ENCODE data around the gene CHRM2. TPM values are rescaled to one million over a fixed set of nuclear protein-coding genes. Genes with fewer than 3 reads are reported as not detected.

The CHRM2 gene
- total RNA-seq, 1 donor from 2014 or later, result not detected

DNA sequence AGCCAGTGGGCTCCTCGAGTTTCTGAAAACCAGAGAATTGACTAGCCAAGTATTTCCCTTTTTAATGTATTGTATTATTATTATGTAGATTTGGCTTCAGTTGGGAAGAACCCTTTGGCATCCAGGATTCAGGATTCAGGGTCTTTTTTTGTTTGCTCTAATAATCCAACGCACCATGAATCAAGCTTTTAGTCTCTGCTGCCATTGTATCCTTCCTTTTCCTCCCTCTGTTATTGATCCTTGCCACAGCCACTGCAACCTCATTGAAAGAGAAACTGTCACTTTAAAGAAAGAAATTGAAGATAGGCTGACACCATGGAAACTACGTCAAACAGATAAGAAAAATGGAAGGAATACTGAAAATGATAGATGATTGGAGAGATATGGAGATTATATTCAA is 150.0 kb downstream of the CHRM2 start:
- Histone ChIP-seq H3K36me3 (no peaks in the 10 kb centered on the region), H3K4me1 (peaks cover 29% of the 10 kb centered on the region), H3K4me3 (peak overlapping the region; percentile 11), H3K9ac (no peak overlapping the region), H3K9me3 (ENCODE audit: low read depth) (no peaks in the 10 kb centered on the region), H3K79me2 (ENCODE audit: low read depth) (no peaks in the 10 kb centered on the region), H3K4me2 (peak overlapping the region; percentile 66), H2AFZ (replicated peaks) (no peak overlapping the region), H3K27me3 (no peaks in the 10 kb centered on the region), H3F3A (ENCODE audit: low read depth) (peaks cover 11% of the 10 kb centered on the region), H4K20me1 (ENCODE audit: low read depth) (no peaks in the 10 kb centered on the region), H3K27ac (peak overlapping the region; percentile 61)
- DNase-seq (ENCODE audit: low spot score), result peak; percentile 63
- Mint-ChIP-seq H3K27ac (peak overlapping the region; percentile 51), H3K4me3 (no peak overlapping the region), H3K4me1 (peaks cover 15% of the 10 kb centered on the region), H3K36me3 (no peaks in the 10 kb centered on the region), H3K9me3 (no peaks in the 10 kb centered on the region), H3K27me3 (ENCODE audit: insufficient read depth, low read depth) (no peaks in the 10 kb centered on the region)
- TF ChIP-seq EZH2phosphoT487 (IDR thresholded peaks at IDR 0.05) (no peak), EZH2 (IDR thresholded peaks at IDR 0.05) (no peak)
- TF ChIP-seq, protein P1, sequence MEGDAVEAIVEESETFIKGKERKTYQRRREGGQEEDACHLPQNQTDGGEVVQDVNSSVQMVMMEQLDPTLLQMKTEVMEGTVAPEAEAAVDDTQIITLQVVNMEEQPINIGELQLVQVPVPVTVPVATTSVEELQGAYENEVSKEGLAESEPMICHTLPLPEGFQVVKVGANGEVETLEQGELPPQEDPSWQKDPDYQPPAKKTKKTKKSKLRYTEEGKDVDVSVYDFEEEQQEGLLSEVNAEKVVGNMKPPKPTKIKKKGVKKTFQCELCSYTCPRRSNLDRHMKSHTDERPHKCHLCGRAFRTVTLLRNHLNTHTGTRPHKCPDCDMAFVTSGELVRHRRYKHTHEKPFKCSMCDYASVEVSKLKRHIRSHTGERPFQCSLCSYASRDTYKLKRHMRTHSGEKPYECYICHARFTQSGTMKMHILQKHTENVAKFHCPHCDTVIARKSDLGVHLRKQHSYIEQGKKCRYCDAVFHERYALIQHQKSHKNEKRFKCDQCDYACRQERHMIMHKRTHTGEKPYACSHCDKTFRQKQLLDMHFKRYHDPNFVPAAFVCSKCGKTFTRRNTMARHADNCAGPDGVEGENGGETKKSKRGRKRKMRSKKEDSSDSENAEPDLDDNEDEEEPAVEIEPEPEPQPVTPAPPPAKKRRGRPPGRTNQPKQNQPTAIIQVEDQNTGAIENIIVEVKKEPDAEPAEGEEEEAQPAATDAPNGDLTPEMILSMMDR (IDR thresholded peaks at IDR 0.05), result no peak

DNA sequence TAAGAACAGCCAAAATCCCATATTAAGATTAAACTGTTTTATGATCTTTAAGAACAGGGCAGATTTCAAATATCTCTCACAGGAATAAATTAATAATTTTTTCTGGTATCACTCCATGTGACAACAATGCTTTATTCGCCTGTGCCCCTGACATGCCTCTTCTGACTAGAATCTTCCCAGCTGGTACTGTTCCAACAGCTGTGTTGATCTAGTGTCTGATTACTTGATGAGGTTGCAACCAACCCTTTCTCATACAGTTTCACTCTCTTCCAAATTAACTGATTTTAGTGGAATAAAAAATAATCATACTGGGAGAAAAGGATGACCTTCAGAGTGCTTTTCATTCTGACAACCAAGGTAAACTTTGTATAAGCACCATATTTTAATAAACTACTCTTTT is 151.9 kb downstream of the CHRM2 start:
- Histone ChIP-seq H3K4me3 (no peak overlapping the region), H3K27ac (no peak overlapping the region), H3K9me3 (ENCODE audit: low read depth) (no peaks in the 10 kb centered on the region), H3K79me2 (ENCODE audit: low read depth) (no peaks in the 10 kb centered on the region), H3K4me2 (no peak overlapping the region), H4K20me1 (ENCODE audit: low read depth) (no peaks in the 10 kb centered on the region), H3K27me3 (no peaks in the 10 kb centered on the region), H3F3A (ENCODE audit: low read depth) (peaks cover 11% of the 10 kb centered on the region), H3K36me3 (no peaks in the 10 kb centered on the region), H3K4me1 (peaks cover 29% of the 10 kb centered on the region), H3K9ac (no peak overlapping the region), H2AFZ (replicated peaks) (no peak overlapping the region)
- Mint-ChIP-seq H3K27ac (no peak overlapping the region), H3K4me1 (peaks cover 15% of the 10 kb centered on the region), H3K4me3 (no peak overlapping the region), H3K9me3 (no peaks in the 10 kb centered on the region), H3K36me3 (no peaks in the 10 kb centered on the region), H3K27me3 (ENCODE audit: insufficient read depth, low read depth) (no peaks in the 10 kb centered on the region)
- DNase-seq (ENCODE audit: low spot score), result no peak
- TF ChIP-seq, protein P1 (IDR thresholded peaks at IDR 0.05), result no peak
- TF ChIP-seq EZH2 (IDR thresholded peaks at IDR 0.05), result no peak
- TF ChIP-seq EZH2phosphoT487 (IDR thresholded peaks at IDR 0.05), result no peak

DNA sequence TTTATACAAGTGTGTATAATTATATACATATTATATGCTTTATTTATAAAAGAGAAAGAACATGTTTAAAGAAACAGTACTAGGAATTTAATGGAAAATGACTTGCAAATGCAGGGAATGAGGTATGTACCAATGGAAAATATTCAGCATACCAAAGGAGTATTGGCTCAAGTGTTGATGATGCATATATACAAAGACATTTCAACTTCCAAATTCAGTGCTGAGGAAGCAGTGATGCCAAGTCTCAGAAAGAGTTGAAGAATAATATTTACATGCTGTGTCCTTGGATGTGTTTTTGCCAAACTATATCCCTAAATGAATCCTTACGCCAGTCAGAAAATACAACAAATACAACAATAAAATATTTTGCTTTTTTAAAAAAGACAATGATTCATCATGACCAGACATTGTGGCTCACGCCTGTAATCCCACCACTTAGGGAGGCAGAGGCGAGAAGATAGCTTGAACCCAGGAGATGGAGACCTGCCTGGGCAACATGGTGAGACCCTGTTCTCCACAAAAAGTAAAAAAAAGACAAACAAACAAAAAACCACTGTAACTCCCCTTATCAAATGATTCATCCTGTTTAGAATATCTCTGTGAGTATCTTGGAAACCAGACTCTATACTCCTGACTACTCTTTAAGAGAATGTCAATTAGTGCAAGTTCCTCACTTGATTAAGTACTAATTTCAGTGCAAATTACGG is 157.2 kb downstream of the CHRM2 start:
- H3K9ac ChIP-seq, result no peak overlapping the region
- no peaks in the 10 kb centered on the region for H3K36me3 ChIP-seq
- DNase-seq (ENCODE audit: low spot score), result no peak
- TF ChIP-seq, protein P1 (IDR thresholded peaks at IDR 0.05), result no peak
- TF ChIP-seq EZH2phosphoT487 (IDR thresholded peaks at IDR 0.05) (no peak), EZH2 (IDR thresholded peaks at IDR 0.05) (no peak)
- no peaks in the 10 kb centered on the region for H4K20me1 ChIP-seq (ENCODE audit: low read depth)
- no peak overlapping the region for H3K4me3 ChIP-seq
- no peaks in the 10 kb centered on the region for H3K4me1 Mint-ChIP-seq
- no peak overlapping the region for H3K4me2 ChIP-seq
- H3K27me3 ChIP-seq, result no peaks in the 10 kb centered on the region
- no peaks in the 10 kb centered on the region for H3K9me3 Mint-ChIP-seq
- H3K27ac Mint-ChIP-seq, result no peak overlapping the region
- H3F3A ChIP-seq (ENCODE audit: low read depth), result no peaks in the 10 kb centered on the region
- no peaks in the 10 kb centered on the region for H3K36me3 Mint-ChIP-seq
- H3K27ac ChIP-seq, result no peak overlapping the region
- H3K79me2 ChIP-seq (ENCODE audit: low read depth), result no peaks in the 10 kb centered on the region
- H3K27me3 Mint-ChIP-seq (ENCODE audit: insufficient read depth, low read depth), result no peaks in the 10 kb centered on the region
- no peak overlapping the region for H3K4me3 Mint-ChIP-seq
- no peaks in the 10 kb centered on the region for H3K9me3 ChIP-seq (ENCODE audit: low read depth)
- no peaks in the 10 kb centered on the region for H3K4me1 ChIP-seq
- H2AFZ ChIP-seq (replicated peaks), result no peak overlapping the region
